ENCODE data around the gene RABEP2.
A peak's percentile ranks its signal among the peaks of the same experiment; 100 is the strongest.
"Not testable (repeated sequence)": the region's sequence is repeated elsewhere in the genome, so short reads cannot be mapped to it uniquely, and the experiment has no call there.

Gene RABEP2

DNA sequence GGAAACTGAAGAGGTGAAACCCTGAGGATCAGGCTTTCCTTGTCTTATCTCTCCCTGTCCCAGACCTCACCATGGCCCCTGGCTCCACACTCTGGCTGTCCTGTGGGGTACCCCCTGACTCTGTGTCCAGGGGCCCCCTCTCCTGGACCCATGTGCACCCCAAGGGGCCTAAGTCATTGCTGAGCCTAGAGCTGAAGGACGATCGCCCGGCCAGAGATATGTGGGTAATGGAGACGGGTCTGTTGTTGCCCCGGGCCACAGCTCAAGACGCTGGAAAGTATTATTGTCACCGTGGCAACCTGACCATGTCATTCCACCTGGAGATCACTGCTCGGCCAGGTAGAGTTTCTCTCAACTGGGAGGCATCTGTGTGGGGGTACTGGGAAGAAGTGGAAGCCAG, 8.1 kb upstream of the RABEP2 start:
- H3K27ac ChIP-seq = no peak overlapping the region
- DNase-seq (ENCODE audit: low read depth, low spot score) = no peak

DNA sequence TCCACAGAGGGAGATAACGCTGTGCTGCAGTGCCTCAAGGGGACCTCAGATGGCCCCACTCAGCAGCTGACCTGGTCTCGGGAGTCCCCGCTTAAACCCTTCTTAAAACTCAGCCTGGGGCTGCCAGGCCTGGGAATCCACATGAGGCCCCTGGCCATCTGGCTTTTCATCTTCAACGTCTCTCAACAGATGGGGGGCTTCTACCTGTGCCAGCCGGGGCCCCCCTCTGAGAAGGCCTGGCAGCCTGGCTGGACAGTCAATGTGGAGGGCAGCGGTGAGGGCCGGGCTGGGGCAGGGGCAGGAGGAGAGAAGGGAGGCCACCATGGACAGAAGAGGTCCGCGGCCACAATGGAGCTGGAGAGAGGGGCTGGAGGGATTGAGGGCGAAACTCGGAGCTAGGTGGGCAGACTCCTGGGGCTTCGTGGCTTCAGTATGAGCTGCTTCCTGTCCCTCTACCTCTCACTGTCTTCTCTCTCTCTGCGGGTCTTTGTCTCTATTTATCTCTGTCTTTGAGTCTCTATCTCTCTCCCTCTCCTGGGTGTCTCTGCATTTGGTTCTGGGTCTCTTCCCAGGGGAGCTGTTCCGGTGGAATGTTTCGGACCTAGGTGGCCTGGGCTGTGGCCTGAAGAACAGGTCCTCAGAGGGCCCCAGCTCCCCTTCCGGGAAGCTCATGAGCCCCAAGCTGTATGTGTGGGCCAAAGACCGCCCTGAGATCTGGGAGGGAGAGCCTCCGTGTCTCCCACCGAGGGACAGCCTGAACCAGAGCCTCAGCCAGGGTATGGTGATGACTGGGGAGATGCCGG, 7.5 kb upstream of the RABEP2 start:
- DNase-seq (ENCODE audit: low read depth, low spot score) = no peak
- H3K27ac ChIP-seq = no peak overlapping the region

DNA sequence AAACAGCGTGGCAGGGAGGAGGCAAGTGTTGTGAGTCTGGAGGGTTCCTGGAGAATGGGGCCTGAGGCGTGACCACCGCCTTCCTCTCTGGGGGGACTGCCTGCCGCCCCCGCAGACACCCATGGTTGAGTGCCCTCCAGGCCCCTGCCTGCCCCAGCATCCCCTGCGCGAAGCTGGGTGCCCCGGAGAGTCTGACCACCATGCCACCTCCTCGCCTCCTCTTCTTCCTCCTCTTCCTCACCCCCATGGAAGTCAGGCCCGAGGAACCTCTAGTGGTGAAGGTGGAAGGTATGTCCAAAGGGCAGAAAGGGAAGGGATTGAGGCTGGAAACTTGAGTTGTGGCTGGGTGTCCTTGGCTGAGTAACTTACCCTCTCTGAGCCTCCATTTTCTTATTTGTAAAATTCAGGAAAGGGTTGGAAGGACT, 6.8 kb upstream of the RABEP2 start, which contains the start of gene CD19:
CD19 (plus strand) TSS at position 171 of the 425 bp plus-strand sequence; CDS start at position 201, 30 bp downstream.
- H3K27ac ChIP-seq = no peak within 1 kb of the TSS
- no peak for DNase-seq (ENCODE audit: low read depth, low spot score)

DNA sequence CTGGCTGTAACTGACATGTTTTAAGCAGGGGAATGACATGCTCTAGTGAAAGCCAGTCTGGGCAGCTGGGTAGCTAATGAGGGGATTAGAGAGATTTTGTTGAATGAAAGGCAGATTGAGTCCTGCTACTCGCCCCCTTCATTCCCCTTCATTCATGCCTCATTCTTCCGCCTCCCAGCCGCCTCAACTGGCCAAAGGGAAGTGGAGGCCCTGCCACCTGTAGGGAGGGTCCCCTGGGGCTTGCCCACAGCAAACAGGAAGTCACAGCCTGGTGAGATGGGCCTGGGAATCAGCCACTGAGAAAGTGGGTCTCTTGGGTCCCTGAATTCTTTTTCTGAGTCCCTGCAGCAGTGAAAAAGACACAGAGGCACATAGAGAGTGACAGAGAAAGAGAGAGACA, 5.6 kb upstream of the RABEP2 start:
- H3K27ac ChIP-seq = no peak overlapping the region
- no peak for DNase-seq (ENCODE audit: low read depth, low spot score)

DNA sequence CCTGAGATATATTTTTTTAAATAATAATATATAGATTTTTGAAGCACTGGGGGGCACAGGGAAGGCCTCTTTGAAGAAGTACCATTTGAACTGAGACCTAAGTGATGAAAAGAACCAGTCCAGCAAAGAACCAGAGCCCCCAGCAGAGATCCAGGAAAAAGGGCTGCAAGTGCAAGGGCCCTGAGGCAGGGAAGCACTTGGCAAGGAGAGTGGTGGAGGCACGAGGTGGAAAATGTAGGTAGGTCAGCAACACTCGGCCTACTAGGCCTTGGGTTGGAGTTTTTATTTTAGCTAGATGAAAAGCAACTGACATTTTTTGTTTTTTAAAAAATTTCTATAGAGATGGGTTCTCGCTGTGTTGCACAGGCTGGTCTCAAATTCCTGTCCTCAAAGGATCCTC, 5.2 kb upstream of the RABEP2 start:
- no peak for DNase-seq (ENCODE audit: low read depth, low spot score)
- no peak overlapping the region for H3K27ac ChIP-seq

DNA sequence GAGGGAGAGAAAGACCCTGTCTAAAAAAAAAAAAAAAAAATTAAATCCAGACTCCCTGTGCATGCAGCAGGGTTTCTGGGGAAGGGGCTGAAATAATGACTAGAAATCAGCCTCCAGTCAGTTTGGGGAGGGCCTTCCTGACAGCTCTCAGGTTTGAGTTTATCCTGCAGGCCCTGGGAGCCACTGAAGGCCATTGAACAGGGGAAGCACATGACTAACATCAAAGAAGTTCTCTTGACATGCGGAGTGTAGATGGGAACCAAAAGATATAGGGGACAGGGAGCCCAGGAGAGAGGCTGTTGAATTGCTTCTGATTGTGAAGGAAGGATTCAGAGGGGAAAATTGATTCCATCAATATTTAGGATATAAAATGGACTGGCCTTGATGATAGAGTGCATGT, 2.8 kb upstream of the RABEP2 start:
- DNase-seq (ENCODE audit: low read depth, low spot score) = no peak
- no peak overlapping the region for H3K27ac ChIP-seq

DNA sequence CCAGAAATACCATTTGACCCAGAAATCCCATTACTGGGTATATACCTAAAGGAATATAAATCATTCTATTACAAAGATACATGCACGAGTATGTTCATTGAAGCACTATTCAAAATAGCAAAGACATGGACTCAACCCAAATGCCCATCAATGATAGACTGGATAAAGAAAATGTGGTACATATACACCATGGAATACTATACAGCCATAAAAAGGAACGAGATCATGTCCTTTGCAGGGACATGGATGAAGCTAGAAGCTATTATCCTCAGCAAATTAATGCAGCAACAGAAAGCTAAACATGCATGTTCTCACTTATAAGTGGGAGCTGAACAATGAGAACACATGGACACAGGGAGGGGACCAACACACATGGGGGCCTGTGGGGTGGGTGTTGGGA, 1.2 kb upstream of the RABEP2 start:
- DNase-seq (ENCODE audit: low read depth, low spot score) = not testable (repeated sequence)
- peak overlapping the region; percentile 98 for H3K27ac ChIP-seq

DNA sequence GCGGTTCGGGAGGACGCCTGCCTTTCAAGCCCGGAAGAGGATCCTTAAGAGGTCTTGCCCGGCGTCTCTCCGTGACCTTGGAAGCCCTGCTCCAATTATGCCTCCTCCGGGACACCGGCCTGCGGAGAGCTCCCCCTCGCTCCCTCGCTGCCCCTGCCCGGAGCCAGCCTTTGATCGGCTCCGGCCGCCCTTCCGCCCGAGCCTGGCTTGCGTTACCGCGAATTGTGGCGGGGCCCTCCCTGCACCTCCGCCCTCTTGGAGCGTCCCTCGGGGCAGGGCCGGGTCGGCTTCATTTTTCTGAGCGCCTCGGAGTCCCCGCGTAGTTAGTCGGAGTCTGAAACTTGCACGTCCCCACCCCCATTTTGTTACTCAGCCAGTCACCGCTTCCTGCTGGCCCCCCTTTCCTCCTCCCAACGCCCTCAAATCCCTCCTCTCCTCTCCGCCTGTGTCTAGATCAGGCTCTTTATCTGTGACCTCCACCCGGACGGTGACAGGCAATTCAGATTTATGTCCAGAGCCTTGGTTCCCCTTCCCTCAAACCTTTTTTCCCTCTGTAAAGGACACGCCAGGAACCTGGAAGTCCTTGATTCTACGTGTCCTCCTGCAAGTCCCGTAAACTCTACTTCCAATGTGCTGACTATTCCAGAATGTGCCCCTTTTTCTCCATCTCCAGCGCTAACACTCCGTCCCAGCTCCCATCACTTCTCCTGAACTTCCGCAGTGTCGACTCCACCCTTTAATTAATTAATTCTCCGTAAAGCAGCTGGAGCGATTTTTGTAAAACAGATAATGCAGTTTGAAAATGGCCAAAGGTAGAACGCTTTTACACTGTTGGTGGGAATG, 569 bp upstream of the RABEP2 start:
- DNase-seq (ENCODE audit: low read depth, low spot score) = no peak
- peak overlapping the region; percentile 98 for H3K27ac ChIP-seq

DNA sequence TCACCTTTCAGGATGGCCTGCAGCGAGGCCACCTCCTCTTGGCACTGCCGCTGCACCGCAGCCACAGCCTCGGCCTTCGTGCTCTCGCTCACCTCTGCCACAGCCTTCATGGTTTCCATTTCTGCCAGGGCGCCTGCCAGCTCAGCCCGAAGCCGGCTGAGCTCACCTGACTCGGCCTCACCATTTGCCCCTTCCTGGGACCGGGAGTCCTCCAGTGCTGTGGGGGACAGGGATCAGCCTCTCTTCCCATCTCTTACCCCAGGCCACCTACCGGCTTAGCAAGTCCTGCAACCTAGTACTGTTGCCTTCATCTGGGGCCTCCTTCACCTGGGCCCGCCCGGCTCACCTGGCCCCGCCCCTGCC, 658 bp downstream of the RABEP2 start:
- no peak for DNase-seq (ENCODE audit: low read depth, low spot score)
- H3K27ac ChIP-seq = peak overlapping the region; percentile 98

DNA sequence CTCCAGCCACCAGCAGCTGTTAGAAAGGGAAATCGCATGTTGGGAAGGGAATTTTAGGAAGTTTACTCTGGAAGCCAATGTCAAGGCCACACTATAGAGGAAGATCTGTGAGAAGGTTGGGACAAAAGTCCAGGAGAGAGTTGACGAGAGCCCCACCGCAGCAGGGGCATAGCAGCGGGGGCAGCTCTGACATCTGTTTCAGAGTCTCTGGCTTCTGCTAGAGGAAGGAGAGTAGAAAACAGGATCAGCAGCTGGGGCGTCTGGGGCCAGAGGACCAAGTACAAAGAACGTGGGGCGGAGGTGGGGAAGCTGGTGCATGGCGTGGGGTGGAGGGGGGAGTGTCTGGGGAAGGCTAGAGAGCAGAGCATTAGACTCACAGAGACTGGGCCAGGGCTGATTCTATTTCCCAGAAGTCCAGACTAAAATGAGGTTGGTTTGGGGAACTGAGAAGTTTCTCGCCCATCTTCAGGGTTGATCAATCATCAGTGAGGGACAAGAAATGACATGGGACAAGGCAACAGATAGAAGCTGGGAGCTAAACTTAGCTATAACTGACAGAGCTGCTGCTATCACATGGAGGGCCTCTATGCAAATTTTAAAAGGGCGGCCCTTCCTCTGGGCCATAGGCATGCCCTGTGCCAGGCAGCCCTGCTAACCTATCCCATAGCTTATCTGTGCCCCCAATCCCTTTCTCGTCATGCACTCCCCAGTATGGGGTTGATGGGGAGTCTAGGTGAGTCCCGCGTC, 1.2 kb downstream of the RABEP2 start:
- H3K27ac ChIP-seq = peak overlapping the region; percentile 98
- DNase-seq (ENCODE audit: low read depth, low spot score) = no peak

DNA sequence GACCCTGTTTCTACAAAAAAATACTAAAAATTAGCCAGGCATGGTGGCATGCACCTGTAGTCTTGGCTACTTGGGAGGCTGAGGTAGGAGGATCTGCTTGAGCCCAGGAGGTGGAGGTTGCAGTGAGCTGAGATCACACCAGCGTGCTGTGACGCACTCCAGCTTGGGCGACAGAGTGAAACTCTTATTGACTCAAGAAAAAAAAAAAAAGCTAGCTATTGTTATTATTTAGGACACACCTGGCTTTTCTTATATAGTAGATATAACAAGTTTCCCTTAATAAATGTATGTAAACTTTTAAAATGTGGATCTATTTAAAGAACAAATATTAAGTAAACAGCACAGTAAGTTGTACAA, 1.8 kb downstream of the RABEP2 start:
- H3K27ac ChIP-seq = no peak overlapping the region
- DNase-seq (ENCODE audit: low read depth, low spot score) = no peak

DNA sequence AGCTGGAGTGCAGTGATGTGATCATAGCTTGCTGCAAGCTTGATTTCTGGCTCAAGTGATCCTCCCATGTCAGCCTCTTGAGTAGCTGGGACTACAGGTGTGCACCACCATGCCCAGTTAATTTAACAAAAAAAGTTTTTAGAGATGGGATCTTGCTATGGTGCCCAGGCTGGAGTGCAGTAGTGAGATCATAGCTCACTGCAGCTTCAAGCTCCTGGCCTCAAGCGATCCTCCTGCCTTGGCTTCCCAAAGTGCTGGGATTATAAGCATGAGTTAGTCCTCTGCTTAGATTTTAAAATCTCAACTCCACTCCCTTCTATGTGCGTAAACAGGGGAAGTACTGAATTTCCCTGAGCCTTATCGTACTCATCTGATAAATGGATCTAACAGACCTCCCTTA, 6.3 kb downstream of the RABEP2 start:
- H3K27ac ChIP-seq = no peak overlapping the region
- DNase-seq (ENCODE audit: low read depth, low spot score) = no peak

DNA sequence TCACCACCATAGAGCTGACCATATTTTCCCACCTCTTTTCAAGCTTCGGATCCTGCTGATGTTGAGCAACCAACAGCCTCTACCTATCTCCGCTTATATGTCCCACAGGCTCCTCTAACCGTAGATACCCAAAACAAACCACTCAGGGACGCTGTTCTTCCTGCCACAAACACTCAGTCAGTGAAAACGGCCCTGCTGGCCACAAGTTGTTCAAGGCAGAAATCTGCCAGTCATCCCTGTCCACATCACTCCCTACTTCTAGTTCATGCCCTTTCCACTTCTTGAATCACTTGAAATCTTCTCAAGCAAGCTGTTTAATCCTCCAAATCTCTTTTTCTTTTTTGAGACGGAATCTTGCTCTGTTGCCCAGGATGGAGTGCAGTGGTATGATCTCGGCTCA, 7.9 kb downstream of the RABEP2 start:
- no peak for DNase-seq (ENCODE audit: low read depth, low spot score)
- H3K27ac ChIP-seq = no peak overlapping the region

DNA sequence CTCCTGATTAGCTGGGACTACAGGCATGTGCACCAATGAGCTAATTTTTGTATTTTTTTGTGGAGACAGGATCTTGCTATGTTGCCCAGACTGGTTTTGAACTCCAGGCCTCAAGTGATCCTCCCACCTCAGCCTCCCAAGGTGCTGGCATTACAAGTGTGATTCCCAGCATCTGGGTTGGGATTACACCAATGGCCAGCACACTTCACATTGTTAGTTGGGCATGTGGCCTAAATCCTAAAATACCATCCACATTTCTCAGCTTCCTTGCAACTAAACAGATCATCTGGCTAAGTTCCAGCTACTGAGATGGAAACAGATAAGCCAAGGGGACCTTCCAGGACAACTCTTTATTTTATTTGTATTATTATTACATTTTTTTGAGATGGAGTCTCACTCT, 9.9 kb downstream of the RABEP2 start:
- no peak for DNase-seq (ENCODE audit: low read depth, low spot score)
- no peak overlapping the region for H3K27ac ChIP-seq

DNA sequence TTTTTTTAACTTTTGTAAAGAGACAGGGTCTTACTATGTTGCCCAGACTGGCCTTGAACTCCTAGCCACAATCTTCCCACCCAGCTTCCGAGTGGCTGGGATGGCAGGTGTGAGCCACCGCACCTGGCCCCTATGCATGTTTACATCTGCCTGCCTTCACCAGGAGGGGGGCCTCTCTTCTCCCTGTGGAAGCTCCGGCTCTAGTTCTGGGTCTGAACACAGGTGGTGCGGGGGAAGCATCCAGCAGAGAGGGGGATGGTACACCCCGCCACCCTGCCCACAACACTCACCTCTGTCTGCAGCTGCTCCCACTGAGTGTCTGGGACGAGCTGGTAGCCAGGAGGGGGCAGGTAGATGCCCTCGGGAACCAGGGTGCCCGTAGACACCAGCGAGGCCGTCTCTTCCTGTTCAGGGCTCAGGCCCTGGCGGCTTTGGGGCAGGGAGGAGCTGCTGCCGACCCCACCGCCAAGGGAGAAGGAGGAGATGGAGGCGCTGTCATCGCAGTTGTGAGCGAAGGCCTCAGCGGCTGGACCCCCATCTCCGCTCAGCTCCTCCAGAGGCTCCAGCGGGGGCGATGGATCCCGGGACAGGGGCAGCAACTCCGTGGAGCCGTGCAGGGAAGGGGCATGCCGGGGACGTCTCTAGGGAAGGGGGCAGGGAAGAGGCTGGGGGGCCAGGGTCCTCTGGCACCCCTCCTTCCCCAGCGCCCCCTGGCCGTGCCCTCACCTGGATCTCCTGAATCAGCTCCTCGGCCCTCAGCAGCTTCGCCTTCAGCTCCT, 10.9 kb downstream of the RABEP2 start:
- H3K27ac ChIP-seq = no peak overlapping the region
- no peak for DNase-seq (ENCODE audit: low read depth, low spot score)

DNA sequence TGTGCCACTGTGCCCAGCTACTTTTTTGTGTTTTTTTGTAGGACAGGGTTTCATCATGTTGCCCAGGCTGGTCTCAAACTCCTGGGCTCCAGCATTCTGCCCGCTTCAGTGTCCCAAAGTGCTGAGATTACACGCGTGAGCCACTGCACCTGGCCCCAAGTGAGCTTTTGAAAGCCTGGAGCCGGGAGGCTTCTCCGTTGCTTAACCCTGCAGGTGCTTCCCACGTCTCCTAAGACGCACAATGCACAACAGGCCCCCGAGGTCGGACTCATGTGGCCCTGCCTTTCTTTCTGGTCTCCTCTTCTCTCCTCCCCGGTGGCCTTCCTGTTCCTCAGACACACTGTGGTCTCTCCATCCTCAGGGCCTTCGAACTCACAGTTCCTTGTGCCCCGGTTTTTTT, 12.5 kb downstream of the RABEP2 start:
- H3K27ac ChIP-seq = no peak overlapping the region
- no peak for DNase-seq (ENCODE audit: low read depth, low spot score)

DNA sequence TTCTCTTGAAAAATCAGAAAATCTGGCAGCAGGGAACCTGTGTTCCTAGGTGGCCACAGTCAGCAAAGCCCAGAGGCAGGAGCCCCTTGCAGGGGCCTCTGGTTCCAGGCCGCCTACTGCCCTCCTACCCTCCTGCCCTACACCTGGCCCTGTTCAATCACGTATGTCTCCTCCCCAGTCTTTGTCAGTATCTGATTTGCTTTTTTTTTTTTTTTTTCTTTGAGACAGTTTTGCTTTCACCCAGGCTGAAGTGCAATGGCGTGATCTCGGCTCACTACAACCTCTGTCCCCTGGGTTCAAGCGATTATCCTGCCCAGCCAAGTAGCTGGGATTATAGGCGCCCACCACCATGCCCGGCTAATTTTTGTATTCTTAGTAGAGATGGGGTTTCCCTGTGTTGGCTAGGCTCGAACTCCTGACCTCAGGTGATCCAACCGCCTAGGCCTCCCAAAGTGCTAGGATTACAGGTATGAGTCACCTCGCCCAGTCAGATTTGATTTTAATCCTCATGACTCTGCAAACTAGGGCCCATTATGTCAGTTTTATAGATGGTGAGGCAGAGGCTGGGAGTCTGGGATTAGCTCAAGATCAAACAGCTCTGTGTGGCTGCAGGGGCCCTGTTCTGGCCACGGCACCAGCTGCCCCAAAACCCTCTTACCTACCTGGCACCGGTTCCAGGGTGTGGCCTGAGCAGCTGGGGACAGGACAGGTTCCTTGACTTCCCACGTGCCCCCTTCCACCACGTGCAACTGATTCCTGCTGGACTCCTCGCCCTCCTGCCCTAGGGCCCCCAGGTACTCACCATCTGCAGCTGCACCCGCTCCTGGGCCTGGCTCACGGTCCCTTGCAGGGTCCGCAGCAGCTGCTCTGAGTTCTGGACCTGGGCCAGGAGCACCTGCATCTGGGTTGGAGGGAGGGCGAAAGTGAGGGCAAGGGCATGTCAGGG, 14.7 kb downstream of the RABEP2 start:
- no peak overlapping the region for H3K27ac ChIP-seq
- DNase-seq (ENCODE audit: low read depth, low spot score) = no peak

DNA sequence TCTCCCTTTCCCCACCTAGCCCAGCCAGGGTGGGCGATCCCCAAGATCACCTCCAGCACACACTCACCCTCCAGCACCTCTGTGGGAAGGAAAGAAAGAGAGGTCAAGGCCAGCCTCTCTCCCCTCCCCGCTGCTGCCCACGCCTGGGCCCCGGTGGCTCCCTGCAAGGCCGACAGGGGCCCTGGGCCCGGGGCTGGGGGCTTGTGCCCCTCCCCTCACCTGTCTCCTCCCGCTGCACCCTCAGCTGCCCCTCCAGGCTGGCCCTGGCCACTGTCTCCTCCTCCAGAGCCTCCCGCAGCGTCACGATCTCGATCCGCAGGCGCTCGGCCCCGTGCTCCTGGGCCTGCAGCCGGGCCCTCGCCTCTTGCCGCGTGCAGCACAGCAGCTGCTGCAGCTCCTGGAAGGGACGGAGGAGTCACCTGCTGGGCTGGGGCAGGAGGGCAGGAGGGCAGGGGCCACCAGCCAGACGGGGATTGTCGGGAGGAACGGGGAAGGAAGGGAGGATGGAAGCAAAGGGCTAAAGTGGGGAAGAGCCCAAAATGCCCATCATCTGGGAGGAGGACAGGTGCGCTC, 19.2 kb downstream of the RABEP2 start:
- DNase-seq (ENCODE audit: low read depth, low spot score) = no peak
- H3K27ac ChIP-seq = no peak overlapping the region

DNA sequence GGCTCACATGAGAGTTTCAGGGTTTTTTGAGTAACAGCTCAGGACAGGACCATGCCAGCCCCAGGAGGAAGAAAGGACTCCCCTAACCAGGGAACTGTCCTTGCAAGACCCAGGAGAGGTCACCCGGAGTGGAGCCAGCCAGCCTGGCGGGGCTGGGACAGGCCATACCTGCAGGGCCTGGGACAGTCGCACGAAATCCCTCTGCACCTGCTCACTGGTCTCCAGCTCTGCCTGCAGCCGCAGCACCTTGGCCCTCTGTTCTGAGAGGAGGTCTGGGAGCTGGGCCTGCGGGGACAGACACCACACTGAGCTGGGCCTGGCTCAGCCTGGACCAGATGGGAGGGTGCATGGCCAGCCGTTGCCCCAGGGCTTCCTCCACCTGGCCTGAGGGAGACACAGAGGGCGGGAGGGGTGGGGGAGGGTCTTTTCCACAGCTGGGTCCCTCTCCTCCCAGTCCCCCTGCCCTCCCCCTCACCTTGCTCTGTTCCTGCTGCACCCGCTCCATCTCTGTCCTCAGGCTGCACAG, 19.7 kb downstream of the RABEP2 start:
- no peak for DNase-seq (ENCODE audit: low read depth, low spot score)
- H3K27ac ChIP-seq = no peak overlapping the region

All from epithelial cell of prostate (primary cell).